BLaER1 (cell line): ENCODE measurements around the gene DEPDC4.
"Not testable (repeated sequence)": the region's sequence is repeated elsewhere in the genome, so short reads cannot be mapped to it uniquely, and the experiment has no call there.

Experiments used
- H3K27ac ChIP-seq: shearing (Covaris generic); formaldehyde crosslinking; 2 replicates; pipeline ENCODE4 v1.8.1; 2022
- H3K27me3 ChIP-seq: shearing (Covaris generic); formaldehyde crosslinking; 2 replicates; pipeline ENCODE4 v1.8.1; 2022
- H3K36me3 ChIP-seq: shearing (Covaris generic); formaldehyde crosslinking; 2 replicates; pipeline ENCODE4 v1.8.1; 2022
- H3K4me1 ChIP-seq: shearing (Covaris generic); formaldehyde crosslinking; 2 replicates; pipeline ENCODE4 v1.8.1; 2022
- H3K4me2 ChIP-seq: shearing (Covaris generic); formaldehyde crosslinking; 2 replicates; pipeline ENCODE4 v1.8.1; 2022
- H3K4me3 ChIP-seq: shearing (Covaris generic); formaldehyde crosslinking; 2 replicates; pipeline ENCODE4 v1.8.1; 2022
- H3K9ac ChIP-seq: shearing (Covaris generic); formaldehyde crosslinking; 2 replicates; pipeline ENCODE4 v1.8.1; 2022
- H3K9me3 ChIP-seq: shearing (Covaris generic); formaldehyde crosslinking; 2 replicates; pipeline ENCODE4 v1.8.1; 2022
- H4K20me1 ChIP-seq: shearing (Covaris generic); formaldehyde crosslinking; 2 replicates; pipeline ENCODE4 v1.8.1; 2022
- Cebpa-rat ChIP-seq: shearing (Covaris generic); IDR thresholded peaks from 2 replicates; pipeline ENCODE4 v1.8.1; 2022

The DEPDC4 gene

GRCh38 chr12:100266835-100267602, at the start of gene DEPDC4, which contains the start of gene SCYL2:
Gene DEPDC4, minus strand, starts transcription at chr12:100267079. Its CDS starts 3 bp downstream, at chr12:100267076.
Gene SCYL2, plus strand, starts transcription at chr12:100267177. Its CDS starts 15,794 bp downstream, at chr12:100282971.
- H4K20me1 ChIP-seq: peaks cover 31% of the 10 kb centered on the region
- TF ChIP-seq Cebpa-rat: no peak
- H3K27ac ChIP-seq: peak within 1 kb of the TSS; percentile 92
- H3K4me1 ChIP-seq: peaks cover 26% of the 10 kb centered on the region
- H3K9me3 ChIP-seq: no peaks in the 10 kb centered on the region
- no peaks in the 10 kb centered on the region for H3K36me3 ChIP-seq
- peak within 1 kb of the TSS; percentile 84 for H3K4me2 ChIP-seq
- H3K4me3 ChIP-seq: peak within 1 kb of the TSS; percentile 97
- H3K9ac ChIP-seq: peak within 1 kb of the TSS; percentile 91
- H3K27me3 ChIP-seq: no peaks in the 10 kb centered on the region

GRCh38 chr12:100311317-100311716, 44.4 kb upstream of the DEPDC4 start:
- Histone ChIP-seq H3K4me1 (no peaks in the 10 kb centered on the region), H3K36me3 (peaks cover 53% of the 10 kb centered on the region), H3K9ac (no peak overlapping the region), H3K27me3 (no peaks in the 10 kb centered on the region), H3K9me3 (peaks cover 13% of the 10 kb centered on the region), H3K4me2 (no peak overlapping the region), H3K4me3 (no peak overlapping the region), H3K27ac (no peak overlapping the region), H4K20me1 (no peaks in the 10 kb centered on the region)
- no peak for TF ChIP-seq Cebpa-rat

GRCh38 chr12:100308138-100308537, 41.3 kb upstream of the DEPDC4 start:
- not testable (repeated sequence) for H3K9ac ChIP-seq, H3K27ac ChIP-seq, H4K20me1 ChIP-seq, H3K27me3 ChIP-seq, H3K4me2 ChIP-seq, H3K4me1 ChIP-seq, H3K4me3 ChIP-seq
- Histone ChIP-seq H3K9me3 (peaks cover 38% of the 10 kb centered on the region), H3K36me3 (peaks cover 59% of the 10 kb centered on the region)

- peaks cover 76% of the 10 kb centered on the region for H3K36me3 ChIP-seq
- not testable (repeated sequence) for H3K9ac ChIP-seq, H3K27ac ChIP-seq, H3K4me2 ChIP-seq, H4K20me1 ChIP-seq, H3K4me3 ChIP-seq, H3K27me3 ChIP-seq, H3K4me1 ChIP-seq
- peaks cover 64% of the 10 kb centered on the region for H3K9me3 ChIP-seq
Measured at GRCh38 chr12:100304334-100304733, 37.5 kb upstream of the DEPDC4 start.

GRCh38 chr12:100303831-100304230, 37.0 kb upstream of the DEPDC4 start:
- Histone ChIP-seq H3K4me3 (no peak overlapping the region), H3K9me3 (peaks cover 64% of the 10 kb centered on the region), H3K36me3 (peaks cover 76% of the 10 kb centered on the region), H3K27ac (no peak overlapping the region), H3K4me2 (no peak overlapping the region), H3K4me1 (no peaks in the 10 kb centered on the region), H4K20me1 (no peaks in the 10 kb centered on the region), H3K27me3 (no peaks in the 10 kb centered on the region), H3K9ac (no peak overlapping the region)
- TF ChIP-seq Cebpa-rat: no peak

GRCh38 chr12:100302081-100302480, 35.2 kb upstream of the DEPDC4 start:
- Histone ChIP-seq H3K9ac (no peak overlapping the region), H3K4me3 (no peak overlapping the region), H3K9me3 (peaks cover 58% of the 10 kb centered on the region), H3K36me3 (peaks cover 81% of the 10 kb centered on the region), H3K27me3 (no peaks in the 10 kb centered on the region), H4K20me1 (0 out of 2 replicates have a peak, but pooled peaks cover 2% of the 10 kb centered on the region), H3K4me2 (no peak overlapping the region), H3K4me1 (no peaks in the 10 kb centered on the region), H3K27ac (no peak overlapping the region)
- no peak for TF ChIP-seq Cebpa-rat

GRCh38 chr12:100295764-100296555, 29.1 kb upstream of the DEPDC4 start:
- Histone ChIP-seq H3K27ac (no peak overlapping the region), H3K9me3 (peaks cover 20% of the 10 kb centered on the region), H3K9ac (no peak overlapping the region), H3K4me1 (no peaks in the 10 kb centered on the region), H3K27me3 (no peaks in the 10 kb centered on the region), H4K20me1 (0 out of 2 replicates have a peak, but pooled peaks cover 6% of the 10 kb centered on the region), H3K4me2 (no peak overlapping the region), H3K4me3 (no peak overlapping the region), H3K36me3 (peaks cover 55% of the 10 kb centered on the region)
- no peak for TF ChIP-seq Cebpa-rat

- Histone ChIP-seq H3K9me3 (peaks cover 14% of the 10 kb centered on the region), H3K36me3 (peaks cover 39% of the 10 kb centered on the region), H4K20me1 (peaks cover 20% of the 10 kb centered on the region; the same call in 1 of the 2 replicates)
- not testable (repeated sequence) for H3K9ac ChIP-seq, H3K27ac ChIP-seq, H3K4me1 ChIP-seq, H3K4me2 ChIP-seq, H3K4me3 ChIP-seq, H3K27me3 ChIP-seq
Measured at GRCh38 chr12:100294366-100294765, 27.5 kb upstream of the DEPDC4 start.

GRCh38 chr12:100293017-100293416, 26.1 kb upstream of the DEPDC4 start:
- H3K36me3 ChIP-seq: peaks cover 33% of the 10 kb centered on the region
- H3K4me3 ChIP-seq: no peak overlapping the region
- no peak for TF ChIP-seq Cebpa-rat
- H3K4me2 ChIP-seq: no peak overlapping the region
- H3K4me1 ChIP-seq: no peaks in the 10 kb centered on the region
- H3K9ac ChIP-seq: no peak overlapping the region
- no peak overlapping the region for H3K27ac ChIP-seq
- peaks cover 20% of the 10 kb centered on the region; the same call in 1 of the 2 replicates for H4K20me1 ChIP-seq
- H3K9me3 ChIP-seq: peaks cover 14% of the 10 kb centered on the region
- H3K27me3 ChIP-seq: no peaks in the 10 kb centered on the region

GRCh38 chr12:100290016-100290415, 23.1 kb upstream of the DEPDC4 start:
- H4K20me1 ChIP-seq: peaks cover 14% of the 10 kb centered on the region; the same call in 1 of the 2 replicates
- no peaks in the 10 kb centered on the region for H3K27me3 ChIP-seq
- no peaks in the 10 kb centered on the region for H3K4me1 ChIP-seq
- TF ChIP-seq Cebpa-rat: no peak
- H3K4me2 ChIP-seq: no peak overlapping the region
- H3K27ac ChIP-seq: no peak overlapping the region
- H3K36me3 ChIP-seq: peaks cover 25% of the 10 kb centered on the region
- H3K9ac ChIP-seq: no peak overlapping the region
- peaks cover 14% of the 10 kb centered on the region for H3K9me3 ChIP-seq
- H3K4me3 ChIP-seq: no peak overlapping the region
